ENCODE data around the gene KIAA0930.

Gene KIAA0930

GRCh38 chr22:45251825-45252224, 11.1 kb upstream of the KIAA0930 start:
- TF ChIP-seq POLR2AphosphoS5 (IDR thresholded peaks at IDR 0.05; ENCODE audit: low read depth, low read length) (no peak), REST (IDR thresholded peaks at IDR 0.05; ENCODE audit: insufficient read depth in 1 of 2, low read depth in 2 of 2, low read length in 2 of 2) (no peak), TAF1 (IDR thresholded peaks at IDR 0.05; ENCODE audit: borderline replicate concordance, insufficient read depth, low read length) (no peak), SIN3A (IDR thresholded peaks at IDR 0.05; ENCODE audit: borderline replicate concordance, insufficient read depth, low read length) (no peak), FOXP2 (optimal IDR thresholded peaks at IDR 0.05; ENCODE audit: borderline replicate concordance, extremely low read depth, extremely low read length, insufficient read depth) (no peak)

- TF ChIP-seq FOXP2 (optimal IDR thresholded peaks at IDR 0.05; ENCODE audit: borderline replicate concordance, extremely low read depth, extremely low read length, insufficient read depth): no peak
- TF ChIP-seq SIN3A (IDR thresholded peaks at IDR 0.05; ENCODE audit: borderline replicate concordance, insufficient read depth, low read length): no peak
- TF ChIP-seq POLR2AphosphoS5 (IDR thresholded peaks at IDR 0.05; ENCODE audit: low read depth, low read length): no peak
- no peak for TF ChIP-seq TAF1 (IDR thresholded peaks at IDR 0.05; ENCODE audit: borderline replicate concordance, insufficient read depth, low read length)
- TF ChIP-seq REST (IDR thresholded peaks at IDR 0.05; ENCODE audit: insufficient read depth in 1 of 2, low read depth in 2 of 2, low read length in 2 of 2): no peak
These were observed 8.3 kb upstream of the KIAA0930 start for GRCh38 chr22:45248832-45249561.

- TF ChIP-seq SIN3A (IDR thresholded peaks at IDR 0.05; ENCODE audit: borderline replicate concordance, insufficient read depth, low read length) (no peak), TAF1 (IDR thresholded peaks at IDR 0.05; ENCODE audit: borderline replicate concordance, insufficient read depth, low read length) (no peak), FOXP2 (optimal IDR thresholded peaks at IDR 0.05; ENCODE audit: borderline replicate concordance, extremely low read depth, extremely low read length, insufficient read depth) (peak; percentile 59)
These were observed 5.6 kb upstream of the KIAA0930 start for GRCh38 chr22:45246060-45246985.

- TF ChIP-seq TAF1 (IDR thresholded peaks at IDR 0.05; ENCODE audit: borderline replicate concordance, insufficient read depth, low read length): no peak
- no peak for TF ChIP-seq POLR2AphosphoS5 (IDR thresholded peaks at IDR 0.05; ENCODE audit: low read depth, low read length)
- no peak for TF ChIP-seq REST (IDR thresholded peaks at IDR 0.05; ENCODE audit: insufficient read depth in 1 of 2, low read depth in 2 of 2, low read length in 2 of 2)
- no peak for TF ChIP-seq FOXP2 (optimal IDR thresholded peaks at IDR 0.05; ENCODE audit: borderline replicate concordance, extremely low read depth, extremely low read length, insufficient read depth)
- TF ChIP-seq SIN3A (IDR thresholded peaks at IDR 0.05; ENCODE audit: borderline replicate concordance, insufficient read depth, low read length): no peak
These were observed 4.2 kb upstream of the KIAA0930 start for GRCh38 chr22:45244916-45245315.

- TF ChIP-seq SIN3A (IDR thresholded peaks at IDR 0.05; ENCODE audit: borderline replicate concordance, insufficient read depth, low read length): no peak
- TF ChIP-seq REST (IDR thresholded peaks at IDR 0.05; ENCODE audit: insufficient read depth in 1 of 2, low read depth in 2 of 2, low read length in 2 of 2): no peak
- TF ChIP-seq POLR2AphosphoS5 (IDR thresholded peaks at IDR 0.05; ENCODE audit: low read depth, low read length): no peak
- no peak for TF ChIP-seq FOXP2 (optimal IDR thresholded peaks at IDR 0.05; ENCODE audit: borderline replicate concordance, extremely low read depth, extremely low read length, insufficient read depth)
- no peak for TF ChIP-seq TAF1 (IDR thresholded peaks at IDR 0.05; ENCODE audit: borderline replicate concordance, insufficient read depth, low read length)
These were observed 2.1 kb upstream of the KIAA0930 start for GRCh38 chr22:45242778-45243191.
